Neuronal stem cell (in vitro differentiated cells): ENCODE measurements around the gene PIEZO1.

ENCODE experiments used
- DNase-seq: peaks from one replicate; pipeline ENCODE4 v3.0.0-alpha.2; 2013; ENCODE audit warnings: low spot score
- H2AFZ ChIP-seq: one replicate; pipeline ENCODE4 v1.6.1; 2013; ENCODE audit warnings: mild to moderate bottlenecking, low read length, inconsistent platforms
- H2AK5ac ChIP-seq: 2 replicates; pipeline ENCODE4 v1.6.1; 2013; ENCODE audit warnings: low read depth, mild to moderate bottlenecking, inconsistent platforms, low read length, moderate library complexity, mixed read lengths
- H2BK120ac ChIP-seq: 2 replicates; pipeline ENCODE4 v1.6.1; 2013; ENCODE audit warnings: low read depth, mild to moderate bottlenecking, inconsistent platforms, low read length, moderate library complexity, mixed read lengths
- H2BK12ac ChIP-seq: one replicate; pipeline ENCODE4 v1.6.1; 2013; ENCODE audit warnings: low read length, inconsistent platforms
- H2BK15ac ChIP-seq: 2 replicates; pipeline ENCODE4 v1.6.1; 2013; ENCODE audit warnings: mild to moderate bottlenecking, low read length, inconsistent platforms, mixed read lengths
- H2BK5ac ChIP-seq: one replicate; pipeline ENCODE4 v1.6.1; 2013; ENCODE audit warnings: inconsistent platforms, mild to moderate bottlenecking, low read length, moderate library complexity
- H3K14ac ChIP-seq: one replicate; pipeline ENCODE4 v1.6.1; 2013; ENCODE audit warnings: low read length, inconsistent platforms
- H3K18ac ChIP-seq: 2 replicates; pipeline ENCODE4 v1.6.1; 2013; ENCODE audit warnings: low read length, inconsistent platforms
- H3K23ac ChIP-seq: 2 replicates; pipeline ENCODE4 v1.6.1; 2013; ENCODE audit warnings: low read depth, mild to moderate bottlenecking, mixed read lengths, low read length, inconsistent platforms; ENCODE audit not compliant: poor library complexity
- H3K27ac ChIP-seq: replicated peaks from 3 replicates; pipeline ENCODE4 v1.5.1; 2013; ENCODE audit warnings: low read length, inconsistent platforms
- H3K27me3 ChIP-seq, 3 experiments: 2 replicates each; pipeline ENCODE4 v1.6.1; 2013; ENCODE audit warnings: low read length in 3 of 3, mild to moderate bottlenecking in 2 of 3, inconsistent platforms in 1 of 3, low read depth in 1 of 3, mixed read lengths in 1 of 3, moderate library complexity in 1 of 3; ENCODE audit not compliant: control insufficient read depth in 3 of 3, insufficient read depth in 3 of 3
- H3K36me3 ChIP-seq, 2 donors: replicated peaks in 1 of 2; 2 replicates each; pipeline ENCODE4 v1.6.1; 2013; ENCODE audit warnings: low read length in 2 of 2; ENCODE audit not compliant: control insufficient read depth in 2 of 2, insufficient read depth in 2 of 2
- H3K4ac ChIP-seq: 2 replicates; pipeline ENCODE4 v1.6.1; 2013; ENCODE audit warnings: inconsistent platforms, mild to moderate bottlenecking, low read length, moderate library complexity
- H3K4me1 ChIP-seq, 2 donors: 1 replicate in 1 of 2; 2 replicates in 1 of 2; pipeline ENCODE4 v1.6.1; 2013; ENCODE audit warnings: low read length in 2 of 2, low read depth in 1 of 2; ENCODE audit not compliant: control insufficient read depth in 2 of 2, insufficient read depth in 1 of 2
- H3K4me2 ChIP-seq: one replicate; pipeline ENCODE4 v1.6.1; 2013; ENCODE audit warnings: mild to moderate bottlenecking, low read length, inconsistent platforms; ENCODE audit not compliant: insufficient read depth, poor library complexity, severe bottlenecking
- H3K4me3 ChIP-seq, 2 donors: 2 replicates each; pipeline ENCODE4 v1.5.1; 2013; ENCODE audit warnings: low read length in 2 of 2, mild to moderate bottlenecking in 2 of 2, inconsistent platforms in 1 of 2, moderate library complexity in 1 of 2
- H3K79me1 ChIP-seq: one replicate; pipeline ENCODE4 v1.6.1; 2013; ENCODE audit warnings: low read depth, mild to moderate bottlenecking, inconsistent platforms, low read length, moderate library complexity
- H3K9ac ChIP-seq: one replicate; pipeline ENCODE4 v1.6.1; 2013; ENCODE audit warnings: mild to moderate bottlenecking, low read depth, low read length, inconsistent platforms; ENCODE audit not compliant: poor library complexity
- H3K9me3 ChIP-seq, 2 donors: replicated peaks in 1 of 2; 2 replicates each; pipeline versions ENCODE3 to v1.6.1; 2013; ENCODE audit warnings: low read length in 2 of 2, mild to moderate bottlenecking in 2 of 2, inconsistent platforms in 1 of 2, low read depth in 1 of 2, mixed read lengths in 1 of 2, moderate library complexity in 1 of 2; ENCODE audit not compliant: control insufficient read depth in 2 of 2, insufficient read depth in 1 of 2
- H4K8ac ChIP-seq: one replicate; pipeline ENCODE4 v1.6.1; 2013; ENCODE audit warnings: low read depth, mild to moderate bottlenecking, inconsistent platforms, low read length, moderate library complexity
- H4K91ac ChIP-seq: one replicate; pipeline ENCODE4 v1.6.1; 2013; ENCODE audit warnings: low read length, low read depth, mild to moderate bottlenecking, inconsistent platforms; ENCODE audit not compliant: poor library complexity
- WGBS, 2 donors: extraction: QIAGEN DNeasy Blood & Tissue Kit; methylation state at CpG; one replicate each; pipeline ENCODE4 v1.1.7; 2013; ENCODE audit warnings: missing lambda C conversion rate in 2 of 2, mixed read lengths in 1 of 2; ENCODE audit not compliant: insufficient read length in 2 of 2, insufficient replicate concordance in 1 of 2; ENCODE audit errors: extremely low coverage in 2 of 2; 5-methylcytosine and 5-hydroxymethylcytosine counted together

The PIEZO1 gene

GRCh38 chr16:88812513-88813268 is 27.7 kb upstream of the PIEZO1 start:
- Histone ChIP-seq H2BK5ac (peak overlapping the region; percentile 100), H3K18ac (peak overlapping the region; percentile 99), H4K8ac (peak overlapping the region; percentile 29), H3K27ac (peak overlapping the region; percentile 94), H3K4me3 (peak overlapping the region; percentile 77 to 78), H2BK120ac (no peak overlapping the region), H3K14ac (no peak overlapping the region), H3K23ac (peak overlapping the region; percentile 100), H2AK5ac (peak overlapping the region; percentile 100), H3K4ac (no peak overlapping the region), H3K79me1 (peaks cover 19% of the 10 kb centered on the region), H3K27me3 (no peaks in the 10 kb centered on the region), H3K4me1 (peaks cover 10 to 11% of the 10 kb centered on the region in 2 donors), H2BK12ac (no peak overlapping the region), H3K9me3 (peaks cover 0 to 8% of the 10 kb centered on the region in 2 donors), H4K91ac (peak overlapping the region; percentile 2), H3K36me3 (peaks cover 26 to 28% of the 10 kb centered on the region in 2 donors), H3K4me2 (peak overlapping the region; percentile 85), H2AFZ (peak overlapping the region; percentile 95), H2BK15ac (peak overlapping the region; percentile 99), H3K9ac (peak overlapping the region; percentile 96)
- DNase-seq = no peak
- WGBS, 2 donors = no CpG with 5 or more reads among the region's 37 CpGs

DNA sequence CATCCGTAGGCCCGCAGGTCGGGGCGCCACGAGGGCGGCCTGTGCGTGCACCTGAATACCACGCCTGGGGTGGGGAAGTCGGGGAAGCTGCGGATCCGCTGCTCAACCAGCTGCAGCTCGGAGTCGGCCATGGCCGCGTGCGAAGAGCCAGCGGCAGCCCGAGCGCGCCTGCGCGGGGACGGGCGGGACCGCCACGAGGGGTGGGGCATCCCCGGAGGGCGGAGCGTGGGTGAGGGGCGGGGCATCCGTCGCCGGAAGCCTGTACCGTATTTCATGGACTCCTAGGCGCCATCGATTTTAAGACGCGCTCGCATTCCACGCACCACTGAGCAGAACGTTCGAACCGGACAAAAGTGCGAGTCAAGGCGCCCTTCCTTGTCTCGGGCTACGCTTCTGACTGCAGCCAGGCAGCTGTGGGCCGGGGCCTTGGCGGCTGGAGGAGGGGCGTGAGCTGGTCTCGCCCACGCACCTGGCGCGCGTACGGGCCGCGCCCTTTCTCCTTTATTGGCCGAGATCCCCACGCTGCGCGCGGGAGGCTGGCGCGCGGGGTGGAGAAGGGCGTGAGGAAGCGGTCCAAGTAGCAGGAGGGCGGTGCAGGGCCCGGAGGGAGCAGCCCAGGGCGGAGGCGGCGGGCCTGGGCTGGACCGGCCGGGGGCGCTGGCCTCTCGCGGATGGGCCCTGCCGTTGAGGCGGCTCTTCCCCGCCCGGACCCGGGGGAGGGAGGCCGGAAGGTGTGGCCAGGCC is 26.9 kb upstream of the PIEZO1 start, which contains the start of gene APRT:
Gene APRT, minus strand, starts transcription at position 160 of the 744 bp plus-strand sequence. Its CDS starts 29 bp downstream, at position 131.
- peak within 1 kb of the TSS; percentile 98 for H3K4ac ChIP-seq
- peak within 1 kb of the TSS; percentile 95 for H2AFZ ChIP-seq
- peak within 1 kb of the TSS; percentile 77 to 88 for H3K4me3 ChIP-seq
- peak within 1 kb of the TSS; percentile 96 for H4K91ac ChIP-seq
- H3K27ac ChIP-seq = peak within 1 kb of the TSS; percentile 94
- peak within 1 kb of the TSS; percentile 96 for H3K9ac ChIP-seq
- no peaks in the 10 kb centered on the region for H3K27me3 ChIP-seq
- peak within 1 kb of the TSS; percentile 88 for H2BK12ac ChIP-seq
- H3K14ac ChIP-seq = peak within 1 kb of the TSS; percentile 97
- H2AK5ac ChIP-seq = peak within 1 kb of the TSS; percentile 96
- peaks cover 25% of the 10 kb centered on the region for H3K79me1 ChIP-seq
- no CpG with 5 or more reads among the region's 84 CpGs for WGBS, 2 donors
- H2BK15ac ChIP-seq = peak within 1 kb of the TSS; percentile 99
- H3K4me2 ChIP-seq = peak within 1 kb of the TSS; percentile 85
- peaks cover 0 to 8% of the 10 kb centered on the region in 2 donors for H3K9me3 ChIP-seq
- H3K36me3 ChIP-seq = peaks cover 33 to 36% of the 10 kb centered on the region in 2 donors
- H2BK5ac ChIP-seq = peak within 1 kb of the TSS; percentile 100
- H2BK120ac ChIP-seq = no peak within 1 kb of the TSS
- peak; percentile 92 for DNase-seq
- H3K4me1 ChIP-seq = peaks cover 10 to 11% of the 10 kb centered on the region in 2 donors
- H3K18ac ChIP-seq = peak within 1 kb of the TSS; percentile 99
- H4K8ac ChIP-seq = peak within 1 kb of the TSS; percentile 86
- peak within 1 kb of the TSS; percentile 100 for H3K23ac ChIP-seq

- Histone ChIP-seq H4K8ac (no peak overlapping the region), H3K14ac (no peak overlapping the region), H3K36me3 (peaks cover 41 to 44% of the 10 kb centered on the region in 2 donors), H3K4ac (no peak overlapping the region), H3K27ac (no peak overlapping the region), H3K4me3 (peak overlapping the region; percentile 77 to 88), H3K23ac (peak overlapping the region; percentile 100), H2BK5ac (peak overlapping the region; percentile 100), H2BK15ac (peak overlapping the region; percentile 85), H3K27me3 (no peaks in the 10 kb centered on the region), H2BK120ac (no peak overlapping the region), H3K9ac (peak overlapping the region; percentile 93), H3K4me2 (peak overlapping the region; percentile 85), H4K91ac (no peak overlapping the region), H3K4me1 (peaks cover 10 to 11% of the 10 kb centered on the region in 2 donors), H2BK12ac (no peak overlapping the region), H2AK5ac (peak overlapping the region; percentile 96), H3K18ac (peak overlapping the region; percentile 98), H3K9me3 (peaks cover 0 to 8% of the 10 kb centered on the region in 2 donors), H2AFZ (peak overlapping the region; percentile 95), H3K79me1 (peaks cover 31% of the 10 kb centered on the region)
- DNase-seq = no peak
- WGBS, 2 donors = no CpG with 5 or more reads among the region's 65 CpGs
Observed at GRCh38 chr16:88810912-88811768, 26.1 kb upstream of the PIEZO1 start.
